ENCODE data around the gene ATP2C2. TPM values are rescaled to one million over a fixed set of nuclear protein-coding genes. Genes with fewer than 3 reads are reported as not detected.

Gene ATP2C2
- total RNA-seq, 4 donors from 2014 or later = 0.86 TPM; not detected in 3

DNA sequence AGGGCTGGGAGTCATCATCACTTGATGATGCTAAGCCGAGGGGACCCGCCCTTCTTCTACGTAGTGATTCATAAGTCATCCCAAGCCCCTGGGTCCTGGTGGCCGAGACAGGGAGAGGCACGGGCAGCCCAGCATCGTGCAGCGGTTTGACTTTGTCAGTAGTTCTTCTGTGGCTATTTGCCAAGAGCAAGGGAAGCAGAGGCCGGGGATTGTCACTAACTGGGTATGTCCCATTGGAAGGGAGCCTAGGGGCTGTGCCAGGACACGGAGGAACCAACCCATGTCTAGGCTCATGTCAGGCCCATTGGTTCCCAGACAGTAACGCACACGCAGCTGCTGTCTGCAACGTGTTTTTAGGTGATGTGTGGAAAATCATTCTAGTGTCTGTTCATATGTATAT, 58.5 kb downstream of the ATP2C2 start:
- no peak overlapping the region for H3K27ac ChIP-seq (replicated peaks in 1 of 4)
- H3K27me3 ChIP-seq = peaks cover 0 to 32% (median 0%) of the 10 kb centered on the region in 4 donors
- H3K36me3 ChIP-seq = no peaks in the 10 kb centered on the region
- DNase-seq (ENCODE audit: extremely low spot score) = no peak
- no peak overlapping the region for H3K4me3 ChIP-seq
- intact Hi-C loops (cut with DNase I) = no loop called here
- whole genome bisulfite sequencing = 77% methylated on average over 7 of the region's 12 CpGs
- TF ChIP-seq EP300 (IDR thresholded peaks at IDR 0.05) (no peak), POLR2AphosphoS5 (IDR thresholded peaks at IDR 0.05) (no peak), CTCF (IDR thresholded peaks at IDR 0.05) (no peak), POLR2A (IDR thresholded peaks at IDR 0.05; ENCODE audit: low read depth) (no peak)
- H3K4me1 ChIP-seq = no peaks in the 10 kb centered on the region
- H3K9me3 ChIP-seq = no peaks in the 10 kb centered on the region

- DNase-seq (ENCODE audit: extremely low spot score) = no peak
- peaks cover 0 to 34% (median 0%) of the 10 kb centered on the region in 4 donors for H3K27me3 ChIP-seq
- intact Hi-C loops (cut with DNase I) = no loop called here
- 83% methylated on average over 8 of the region's 8 CpGs for WGBS
- TF ChIP-seq POLR2A (IDR thresholded peaks at IDR 0.05; ENCODE audit: low read depth) (no peak), CTCF (IDR thresholded peaks at IDR 0.05) (no peak), EP300 (IDR thresholded peaks at IDR 0.05) (no peak)
- no peaks in the 10 kb centered on the region for H3K9me3 ChIP-seq
- H3K4me3 ChIP-seq = no peak overlapping the region
- no peaks in the 10 kb centered on the region for H3K36me3 ChIP-seq
- no peak overlapping the region for H3K27ac ChIP-seq (replicated peaks in 1 of 4)
- H3K4me1 ChIP-seq = no peaks in the 10 kb centered on the region
Measured at GRCh38 chr16:84427553-84427952, 59.2 kb downstream of the ATP2C2 start.

- no peak overlapping the region for H3K27ac ChIP-seq (replicated peaks in 1 of 4)
- no peaks in the 10 kb centered on the region for H3K9me3 ChIP-seq
- no peaks in the 10 kb centered on the region for H3K36me3 ChIP-seq
- TF ChIP-seq CTCF (IDR thresholded peaks at IDR 0.05) (no peak), POLR2A (IDR thresholded peaks at IDR 0.05; ENCODE audit: low read depth) (no peak), POLR2AphosphoS5 (IDR thresholded peaks at IDR 0.05) (no peak), EP300 (IDR thresholded peaks at IDR 0.05) (no peak)
- 66% methylated on average over 4 of the region's 4 CpGs for WGBS
- no peak for DNase-seq (ENCODE audit: extremely low spot score)
- H3K4me3 ChIP-seq = no peak overlapping the region
- intact Hi-C loops (cut with DNase I) = no loop called here
- H3K4me1 ChIP-seq = no peaks in the 10 kb centered on the region
- H3K27me3 ChIP-seq = peaks cover 0 to 24% (median 0%) of the 10 kb centered on the region in 4 donors
Measured at GRCh38 chr16:84430860-84431259, 62.5 kb downstream of the ATP2C2 start.

DNA sequence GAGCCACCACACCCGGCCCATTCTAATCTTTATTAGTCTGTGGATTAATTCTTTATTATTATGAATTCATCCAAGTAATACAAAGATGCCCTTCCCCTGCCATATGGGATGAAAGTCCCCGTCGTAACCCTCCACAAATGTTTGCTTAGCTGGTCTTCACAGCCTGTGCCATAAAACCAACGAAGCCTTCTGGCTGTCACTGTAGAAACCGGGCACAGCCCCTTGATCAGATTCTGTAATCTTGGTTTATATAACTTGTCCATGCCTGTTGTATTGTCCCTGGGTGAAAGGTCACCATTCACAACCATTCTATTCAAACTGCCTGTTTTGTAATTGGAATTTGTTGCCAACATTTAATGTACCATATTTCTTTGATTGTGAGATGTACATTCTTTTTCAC, 66.5 kb downstream of the ATP2C2 start:
- no peak overlapping the region for H3K4me3 ChIP-seq
- TF ChIP-seq EP300 (IDR thresholded peaks at IDR 0.05) = no peak
- TF ChIP-seq CTCF (IDR thresholded peaks at IDR 0.05) = no peak
- TF ChIP-seq POLR2AphosphoS5 (IDR thresholded peaks at IDR 0.05) = no peak
- TF ChIP-seq POLR2A (IDR thresholded peaks at IDR 0.05; ENCODE audit: low read depth) = no peak
- WGBS = 84% methylated on average over 5 of the region's 5 CpGs
- H3K27me3 ChIP-seq = peaks cover 0 to 31% (median 0%) of the 10 kb centered on the region in 4 donors
- no peak for DNase-seq (ENCODE audit: extremely low spot score)
- H3K4me1 ChIP-seq = no peaks in the 10 kb centered on the region
- no peaks in the 10 kb centered on the region for H3K36me3 ChIP-seq
- intact Hi-C loops (cut with DNase I) = no loop called here
- no peak overlapping the region for H3K27ac ChIP-seq (replicated peaks in 1 of 4)
- H3K9me3 ChIP-seq = no peaks in the 10 kb centered on the region

DNA sequence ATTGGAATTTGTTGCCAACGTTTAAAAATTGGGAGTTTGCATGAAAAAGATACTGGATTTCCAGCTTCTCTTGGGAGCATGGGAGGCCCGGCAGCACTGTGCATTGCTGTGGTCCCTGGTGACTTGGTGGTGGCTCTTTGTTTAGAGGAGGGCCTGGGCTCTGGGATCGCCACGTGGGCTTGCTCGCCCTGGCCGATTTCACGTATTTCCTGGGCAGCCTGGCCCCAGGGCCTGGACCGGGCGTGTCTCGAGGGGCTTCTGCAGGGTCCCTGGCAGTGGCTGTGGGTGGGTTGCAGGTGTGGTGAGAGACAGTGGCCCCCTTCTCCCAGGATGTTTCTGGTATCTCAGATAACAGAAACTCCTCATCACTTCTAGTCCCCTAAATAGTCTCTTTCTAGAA, 67.9 kb downstream of the ATP2C2 start:
- intact Hi-C loops (cut with DNase I) = no loop called here
- H3K36me3 ChIP-seq = no peaks in the 10 kb centered on the region
- no peak for DNase-seq (ENCODE audit: extremely low spot score)
- no peak overlapping the region for H3K27ac ChIP-seq (replicated peaks in 1 of 4)
- H3K4me3 ChIP-seq = no peak overlapping the region
- TF ChIP-seq POLR2A (IDR thresholded peaks at IDR 0.05; ENCODE audit: low read depth) (no peak), CTCF (IDR thresholded peaks at IDR 0.05) (no peak), POLR2AphosphoS5 (IDR thresholded peaks at IDR 0.05) (no peak), EP300 (IDR thresholded peaks at IDR 0.05) (no peak)
- H3K27me3 ChIP-seq = peaks cover 0 to 27% (median 0%) of the 10 kb centered on the region in 4 donors
- no peaks in the 10 kb centered on the region for H3K4me1 ChIP-seq
- no peaks in the 10 kb centered on the region for H3K9me3 ChIP-seq
- 90% methylated on average over 8 of the region's 10 CpGs for WGBS
